WTC11 (cell line): Measurements from ENCODE around the gene NOP16. TPM values are rescaled to one million over a fixed set of nuclear protein-coding genes. Genes with fewer than 3 reads are reported as not detected.

ENCODE experiments used
- ATF3 ChIP-seq: sonication (generic); formaldehyde crosslinking; conservative IDR thresholded peaks from 2 replicates; pipeline ENCODE4 v1.8.1; 2022; ENCODE audit warnings: mild to moderate bottlenecking, missing genetic modification reagents
- ATF6 ChIP-seq: sonication (generic); formaldehyde crosslinking; IDR thresholded peaks from 2 replicates; pipeline ENCODE4 v1.8.1; 2023; ENCODE audit warnings: mild to moderate bottlenecking, missing genetic modification reagents
- CBFB ChIP-seq: sonication (generic); formaldehyde crosslinking; IDR thresholded peaks from 2 replicates; pipeline ENCODE4 v1.8.1; 2022; ENCODE audit warnings: mild to moderate bottlenecking, low read depth, missing genetic modification reagents
- CDX4 ChIP-seq: fragments of 250-450 bp; sonication (Bioruptor Pico); IDR thresholded peaks from 2 replicates; pipeline ENCODE4 v1.9.0; 2021; ENCODE audit warnings: moderate library complexity, mild to moderate bottlenecking, inconsistent platforms, borderline replicate concordance
- CREB1 ChIP-seq: sonication (generic); formaldehyde crosslinking; IDR thresholded peaks from 2 replicates; pipeline ENCODE4 v1.8.0; 2023; ENCODE audit warnings: mild to moderate bottlenecking, missing genetic modification reagents
- E2F4 ChIP-seq: sonication (generic); formaldehyde crosslinking; IDR thresholded peaks from 2 replicates; pipeline ENCODE4 v1.8.1; 2022; ENCODE audit warnings: low read depth, mild to moderate bottlenecking, moderate library complexity, missing genetic modification reagents, borderline replicate concordance
- E2F5 ChIP-seq: sonication (generic); formaldehyde crosslinking; IDR thresholded peaks from 2 replicates; pipeline ENCODE4 v1.8.1; 2022; ENCODE audit warnings: mild to moderate bottlenecking, moderate library complexity, missing genetic modification reagents
- ERG ChIP-seq: fragments of 250-450 bp; sonication (Bioruptor Pico); IDR thresholded peaks from 2 replicates; pipeline ENCODE4 v1.8.0; 2021; ENCODE audit warnings: mild to moderate bottlenecking
- GABPB1 ChIP-seq: sonication (generic); formaldehyde crosslinking; IDR thresholded peaks from 2 replicates; pipeline ENCODE4 v1.8.1; 2023; ENCODE audit warnings: mild to moderate bottlenecking, missing genetic modification reagents
- GRHL2 ChIP-seq: fragments of 250-450 bp; sonication (Bioruptor Pico); IDR thresholded peaks from 2 replicates; pipeline ENCODE4 v1.8.0; 2022; ENCODE audit warnings: mild to moderate bottlenecking, moderate library complexity; ENCODE audit not compliant: insufficient replicate concordance, severe bottlenecking
- GTF2I ChIP-seq: fragments of 250-450 bp; sonication (Bioruptor Pico); conservative IDR thresholded peaks from 2 replicates; pipeline ENCODE4 v1.4.0; 2021; ENCODE audit warnings: mild to moderate bottlenecking
- NFYB ChIP-seq: sonication (generic); formaldehyde crosslinking; conservative IDR thresholded peaks from 2 replicates; pipeline ENCODE4 v1.8.0; 2022; ENCODE audit warnings: low read depth, missing genetic modification reagents
- NR2C2 ChIP-seq: sonication (generic); formaldehyde crosslinking; IDR thresholded peaks from 2 replicates; pipeline ENCODE4 v1.8.0; 2022; ENCODE audit warnings: mild to moderate bottlenecking, missing genetic modification reagents
- PRDM15 ChIP-seq: sonication (generic); formaldehyde crosslinking; IDR thresholded peaks from 2 replicates; pipeline ENCODE4 v1.8.0; 2022; ENCODE audit warnings: missing genetic modification reagents
- RORB ChIP-seq: fragments of 250-450 bp; sonication (Bioruptor Pico); IDR thresholded peaks from 2 replicates; pipeline ENCODE4 v1.9.0; 2021; ENCODE audit warnings: mild to moderate bottlenecking
- SMAD3 ChIP-seq: sonication (generic); formaldehyde crosslinking; IDR thresholded peaks from 2 replicates; pipeline ENCODE4 v1.8.0; 2022; ENCODE audit warnings: missing genetic modification reagents, mild to moderate bottlenecking, borderline replicate concordance
- SMAD4 ChIP-seq: sonication (generic); formaldehyde crosslinking; IDR thresholded peaks from 2 replicates; pipeline ENCODE4 v1.8.0; 2022; ENCODE audit warnings: mild to moderate bottlenecking, missing genetic modification reagents
- SOX15 ChIP-seq: fragments of 250-450 bp; sonication (Bioruptor Pico); IDR thresholded peaks from 2 replicates; pipeline ENCODE4 v1.9.0; 2021; ENCODE audit warnings: mild to moderate bottlenecking
- STAT6 ChIP-seq: sonication (generic); formaldehyde crosslinking; conservative IDR thresholded peaks from 2 replicates; pipeline ENCODE4 v1.8.1; 2023; ENCODE audit warnings: mild to moderate bottlenecking, low read depth, missing genetic modification reagents, moderate library complexity
- TEAD4 ChIP-seq: sonication (generic); formaldehyde crosslinking; IDR thresholded peaks from 2 replicates; pipeline ENCODE4 v1.8.0; 2022; ENCODE audit warnings: mild to moderate bottlenecking, missing genetic modification reagents
- ZNF219 ChIP-seq: sonication (generic); formaldehyde crosslinking; IDR thresholded peaks from 2 replicates; pipeline ENCODE4 v1.8.0; 2023; ENCODE audit warnings: missing genetic modification reagents, mild to moderate bottlenecking, borderline replicate concordance
- ZNF232 ChIP-seq: sonication (generic); formaldehyde crosslinking; IDR thresholded peaks from 2 replicates; pipeline ENCODE4 v1.8.0; 2022; ENCODE audit warnings: mild to moderate bottlenecking, missing genetic modification reagents
- ZNF263 ChIP-seq: sonication (generic); formaldehyde crosslinking; IDR thresholded peaks from 2 replicates; pipeline ENCODE4 v1.8.1; 2022; ENCODE audit warnings: low read depth, mild to moderate bottlenecking, moderate library complexity, missing genetic modification reagents
- ZNF396 ChIP-seq: fragments of 250-450 bp; sonication (Bioruptor Pico); IDR thresholded peaks from 2 replicates; pipeline ENCODE4 v1.8.0; 2021; ENCODE audit warnings: mild to moderate bottlenecking, moderate library complexity, borderline replicate concordance
- ZNF416 ChIP-seq: fragments of 250-450 bp; sonication (Bioruptor Pico); IDR thresholded peaks from 2 replicates; pipeline ENCODE4 v1.9.0; 2021; ENCODE audit warnings: mild to moderate bottlenecking, inconsistent platforms
- ZNF671 ChIP-seq: fragments of 250-450 bp; sonication (Bioruptor Pico); IDR thresholded peaks from 2 replicates; pipeline ENCODE4 v1.8.0; 2021; ENCODE audit warnings: mild to moderate bottlenecking
- total RNA-seq: library from RNA; stranded (reverse); gene quantifications from 3 replicates; pipeline ENCODE4 v1.2.3, GENCODE V29; 2021

The NOP16 gene
- total RNA-seq, 1 experiment from 2014 or later, result 57.7 TPM

GRCh38 chr5:176388444-176389134 is at the start of gene NOP16, which contains the start of gene HIGD2A (continued):
- TF ChIP-seq ZNF232 (no peak), ZNF219 (CRISPR knock-in tag) (no peak), SOX15 (no peak), TEAD4 (CRISPR knock-in tag) (peak; percentile 25; the same call in 1 of the 2 replicates), CREB1 (CRISPR knock-in tag) (no peak), NFYB (CRISPR knock-in tag) (no peak), E2F4 (CRISPR knock-in tag) (no peak), E2F5 (CRISPR knock-in tag) (no peak), ZNF396 (CRISPR knock-in tag) (no peak), ZNF671 (CRISPR knock-in tag) (no peak), PRDM15 (no peak), ERG (CRISPR knock-in tag) (no peak), RORB (no peak), GTF2I (CRISPR knock-in tag) (no peak), CBFB (CRISPR knock-in tag) (0 out of 2 replicates have a peak, but pooled peaks have one; percentile 0), ZNF416 (CRISPR knock-in tag) (0 out of 2 replicates have a peak, but pooled peaks have one; percentile 9), SMAD4 (no peak), STAT6 (no peak), GABPB1 (CRISPR knock-in tag) (peak; percentile 74), CDX4 (no peak), ATF6 (CRISPR knock-in tag) (no peak), GRHL2 (CRISPR knock-in tag) (no peak), NR2C2 (CRISPR knock-in tag) (no peak; the same call in 1 of the 2 replicates), ZNF263 (CRISPR knock-in tag) (no peak), ATF3 (CRISPR knock-in tag) (no peak), SMAD3 (CRISPR knock-in tag) (0 out of 2 replicates have a peak, but pooled peaks have one; percentile 1)
